Stimulated activated CD4-positive, alpha-beta T cell treated with anti-CD3 and anti-CD28 coated beads, Interleukin-1b, Interleukin-23, amount 100 ng/mL, for 1 hour (primary cell): ENCODE measurements around the gene UQCC2.

Experiments used
- DNase-seq, 2 donors: peaks; one replicate each; pipeline ENCODE4 v3.0.0-alpha.2; 2020; ENCODE audit warnings: low read depth in 2 of 2

The UQCC2 gene

GRCh38 chr6:33725891-33726673 is 14.6 kb upstream of the UQCC2 start:
- DNase-seq: no peak

GRCh38 chr6:33725222-33725621 is 13.7 kb upstream of the UQCC2 start:
- DNase-seq: no peak

- DNase-seq: no peak
Measured at GRCh38 chr6:33724102-33725023, 12.9 kb upstream of the UQCC2 start.

GRCh38 chr6:33723371-33724085 is 12.0 kb upstream of the UQCC2 start:
- DNase-seq: no peak

GRCh38 chr6:33722103-33722623 is 10.7 kb upstream of the UQCC2 start:
- DNase-seq: no peak

GRCh38 chr6:33721508-33721907 is 10.0 kb upstream of the UQCC2 start:
- no peak for DNase-seq

- DNase-seq: no peak
Measured at GRCh38 chr6:33720998-33721397, 9.5 kb upstream of the UQCC2 start.

- no peak for DNase-seq
Measured at GRCh38 chr6:33719326-33719987, 8.0 kb upstream of the UQCC2 start.

- no peak for DNase-seq
Measured at GRCh38 chr6:33718713-33719112, 7.2 kb upstream of the UQCC2 start.

- DNase-seq: no peak
Measured at GRCh38 chr6:33717934-33718455, 6.5 kb upstream of the UQCC2 start.

- DNase-seq: no peak
Measured at GRCh38 chr6:33716890-33717632, 5.6 kb upstream of the UQCC2 start.

- no peak for DNase-seq
Measured at GRCh38 chr6:33716379-33716778, 4.9 kb upstream of the UQCC2 start.

- no peak for DNase-seq
Measured at GRCh38 chr6:33714385-33715040, 3.0 kb upstream of the UQCC2 start.

- no peak for DNase-seq
Measured at GRCh38 chr6:33713786-33714185, 2.3 kb upstream of the UQCC2 start.

GRCh38 chr6:33712914-33713313 is 1.4 kb upstream of the UQCC2 start:
- DNase-seq: no peak

- DNase-seq: no peak
Measured at GRCh38 chr6:33710296-33711121, 991 bp downstream of the UQCC2 start.

GRCh38 chr6:33709605-33710295 is 1.8 kb downstream of the UQCC2 start:
- no peak for DNase-seq

GRCh38 chr6:33708516-33709204 is 2.8 kb downstream of the UQCC2 start:
- no peak for DNase-seq
